Thyroid gland (tissue), 4 donors: ENCODE measurements around the gene CDC42SE2. TPM values are rescaled to one million over a fixed set of nuclear protein-coding genes. Genes with fewer than 3 reads are reported as not detected.
"Not testable (repeated sequence)": the region's sequence is repeated elsewhere in the genome, so short reads cannot be mapped to it uniquely, and the experiment has no call there.

Source experiments
- DNase-seq, 2 donors: peaks; one replicate each; pipeline ENCODE4 v3.0.0-alpha.2; 2019
- H3K27ac ChIP-seq, 3 donors: fragments of 200-600 bp; sonication (generic); 1 replicate in 2 of 3; 2 replicates in 1 of 3; pipeline ENCODE4 v1.5.1; 2016 to 2019; ENCODE audit warnings: mild to moderate bottlenecking in 1 of 3, moderate library complexity in 1 of 3
- H3K27me3 ChIP-seq: fragments of 200-600 bp; sonication (generic); one replicate; pipeline ENCODE4 v1.5.1; 2019
- H3K36me3 ChIP-seq, 2 donors: fragments of 200-600 bp; sonication (generic); one replicate each; pipeline ENCODE4 v1.5.1; 2016 to 2019
- H3K4me1 ChIP-seq, 2 donors: fragments of 200-600 bp; sonication (generic); one replicate each; pipeline ENCODE4 v1.5.1; 2017 to 2019
- H3K4me3 ChIP-seq, 3 donors: fragments of 200-600 bp; sonication (generic); replicated peaks in 1 of 3; 1 replicate in 2 of 3; 2 replicates in 1 of 3; pipeline ENCODE4 v1.5.1; 2016; ENCODE audit warnings: mild to moderate bottlenecking in 1 of 3
- H3K9me3 ChIP-seq: fragments of 200-600 bp; sonication (generic); one replicate; pipeline ENCODE4 v1.5.1; 2017
- POLR2A ChIP-seq, 2 donors: fragments of 450-650 bp; IDR thresholded peaks; one replicate each; pipeline ENCODE4 v1.6.1; 2017; ENCODE audit warnings: antibody characterized with exemption in 2 of 2, mild to moderate bottlenecking in 2 of 2, moderate library complexity in 1 of 2
- WGBS, 2 donors: methylation state at CpG; one replicate each; pipeline ENCODE4 v1.1.5; 2017; 5-methylcytosine and 5-hydroxymethylcytosine counted together
- intact Hi-C: fragments of 100-400 bp; cut with DNase I; formaldehyde crosslinking; loops from one replicate; pipeline ENCODE4 v1.15.1; 2023
- total RNA-seq, 4 donors: library from RNA; depleted of rRNA; stranded (reverse); fragments of >200 nt; gene quantifications; one replicate each; pipeline ENCODE4 v1.2.3, GENCODE V29; 2016
- TF ChIP-seq, protein P1 (sequence below), 6 experiments: fragments of 200-600 bp in 3 of 6; fragments of 450-650 bp in 3 of 6; sonication (generic) in 3 of 6; IDR thresholded peaks; one replicate each; pipeline ENCODE4 v1.5.1; 2016 to 2019; ENCODE audit warnings: antibody characterized with exemption in 6 of 6, mild to moderate bottlenecking in 2 of 6, inconsistent platforms in 1 of 6, moderate library complexity in 1 of 6

Gene CDC42SE2
- total RNA-seq, 4 donors from 2014 or later: 74.9 to 92.5 (median 83.8) TPM

DNA sequence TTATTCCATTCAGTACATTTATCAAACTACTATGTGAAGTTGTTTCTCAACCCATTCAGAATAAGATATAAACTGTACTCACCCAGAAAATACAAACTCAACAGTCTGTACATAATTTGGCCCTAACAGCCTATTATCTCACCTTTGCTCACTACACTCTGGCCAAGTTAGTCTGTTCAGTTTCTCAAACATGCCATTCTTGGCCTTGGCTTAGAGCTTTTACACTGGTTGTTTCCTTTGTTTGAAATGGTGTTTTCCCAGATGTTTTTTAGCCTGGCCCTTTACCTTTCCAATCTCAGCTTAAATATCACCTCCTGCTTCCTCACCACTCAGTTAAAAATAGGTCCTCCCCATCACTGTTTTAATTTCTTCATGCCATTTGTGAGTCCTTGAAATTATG, 13.6 kb downstream of the CDC42SE2 start:
- H3K4me3 ChIP-seq: no peak overlapping the region
- no peak overlapping the region for H3K27ac ChIP-seq
- H3K4me1 ChIP-seq: peaks cover 30 to 32% of the 10 kb centered on the region in 2 donors
- no peaks in the 10 kb centered on the region for H3K36me3 ChIP-seq
- no peak for DNase-seq
- H3K27me3 ChIP-seq: no peaks in the 10 kb centered on the region
- TF ChIP-seq, protein P1, sequence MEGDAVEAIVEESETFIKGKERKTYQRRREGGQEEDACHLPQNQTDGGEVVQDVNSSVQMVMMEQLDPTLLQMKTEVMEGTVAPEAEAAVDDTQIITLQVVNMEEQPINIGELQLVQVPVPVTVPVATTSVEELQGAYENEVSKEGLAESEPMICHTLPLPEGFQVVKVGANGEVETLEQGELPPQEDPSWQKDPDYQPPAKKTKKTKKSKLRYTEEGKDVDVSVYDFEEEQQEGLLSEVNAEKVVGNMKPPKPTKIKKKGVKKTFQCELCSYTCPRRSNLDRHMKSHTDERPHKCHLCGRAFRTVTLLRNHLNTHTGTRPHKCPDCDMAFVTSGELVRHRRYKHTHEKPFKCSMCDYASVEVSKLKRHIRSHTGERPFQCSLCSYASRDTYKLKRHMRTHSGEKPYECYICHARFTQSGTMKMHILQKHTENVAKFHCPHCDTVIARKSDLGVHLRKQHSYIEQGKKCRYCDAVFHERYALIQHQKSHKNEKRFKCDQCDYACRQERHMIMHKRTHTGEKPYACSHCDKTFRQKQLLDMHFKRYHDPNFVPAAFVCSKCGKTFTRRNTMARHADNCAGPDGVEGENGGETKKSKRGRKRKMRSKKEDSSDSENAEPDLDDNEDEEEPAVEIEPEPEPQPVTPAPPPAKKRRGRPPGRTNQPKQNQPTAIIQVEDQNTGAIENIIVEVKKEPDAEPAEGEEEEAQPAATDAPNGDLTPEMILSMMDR (IDR thresholded peaks at IDR 0.05): no peak
- no peak for TF ChIP-seq POLR2A (IDR thresholded peaks at IDR 0.05)
- no peaks in the 10 kb centered on the region for H3K9me3 ChIP-seq
- intact Hi-C loops: no loop called here

DNA sequence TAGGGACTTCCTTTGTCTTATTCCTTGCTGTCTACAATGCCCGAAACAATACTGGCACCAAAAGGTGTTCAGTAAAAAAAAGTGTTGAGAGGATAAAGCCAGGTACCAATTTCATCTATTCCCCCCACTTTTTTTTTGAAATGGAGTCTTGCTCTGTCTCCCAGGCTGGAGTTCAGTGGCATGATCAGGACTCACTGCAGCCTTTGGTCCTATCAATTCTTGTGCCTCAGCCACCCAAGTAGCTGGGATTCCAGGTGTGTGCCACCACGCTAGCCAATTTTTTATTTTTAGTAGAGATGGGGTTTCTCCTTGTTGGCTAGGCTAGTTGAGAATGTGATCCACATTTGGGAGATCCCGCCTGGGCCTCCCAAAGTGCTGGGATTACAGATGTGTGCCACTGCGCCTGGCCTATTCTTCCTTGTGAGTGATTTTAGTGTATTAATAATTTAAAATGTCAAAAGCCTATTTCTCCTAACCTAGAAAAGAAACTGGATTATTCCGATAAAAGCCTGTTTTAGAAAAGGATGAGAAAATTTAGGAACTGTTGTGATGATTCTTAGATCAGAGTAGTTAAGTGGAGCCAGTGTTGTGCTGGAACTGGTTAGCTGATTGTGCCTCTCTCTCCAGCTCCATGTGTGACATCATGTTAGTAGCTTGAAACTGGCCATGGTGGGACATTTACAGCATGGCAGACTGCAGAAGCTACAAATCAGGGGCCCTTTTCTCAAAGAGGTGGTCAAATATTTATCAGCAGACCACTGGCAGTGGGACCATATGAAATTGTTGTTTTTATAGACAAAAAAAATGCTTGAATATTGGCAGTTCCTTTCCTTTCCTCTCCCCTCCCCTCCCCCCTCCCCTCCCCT, 14.3 kb downstream of the CDC42SE2 start:
- intact Hi-C loops: no loop called here
- TF ChIP-seq, protein P1 (IDR thresholded peaks at IDR 0.05): no peak
- TF ChIP-seq POLR2A (IDR thresholded peaks at IDR 0.05): no peak
- Histone ChIP-seq H3K4me1 (peaks cover 34% of the 10 kb centered on the region in 2 donors), H3K36me3 (no peaks in the 10 kb centered on the region), H3K4me3 (no peak overlapping the region), H3K27me3 (no peaks in the 10 kb centered on the region), H3K9me3 (no peaks in the 10 kb centered on the region), H3K27ac (no peak overlapping the region)
- WGBS, 2 donors: 96 to 97% methylated on average over 5 of the region's 5 CpGs
- no peak for DNase-seq

DNA sequence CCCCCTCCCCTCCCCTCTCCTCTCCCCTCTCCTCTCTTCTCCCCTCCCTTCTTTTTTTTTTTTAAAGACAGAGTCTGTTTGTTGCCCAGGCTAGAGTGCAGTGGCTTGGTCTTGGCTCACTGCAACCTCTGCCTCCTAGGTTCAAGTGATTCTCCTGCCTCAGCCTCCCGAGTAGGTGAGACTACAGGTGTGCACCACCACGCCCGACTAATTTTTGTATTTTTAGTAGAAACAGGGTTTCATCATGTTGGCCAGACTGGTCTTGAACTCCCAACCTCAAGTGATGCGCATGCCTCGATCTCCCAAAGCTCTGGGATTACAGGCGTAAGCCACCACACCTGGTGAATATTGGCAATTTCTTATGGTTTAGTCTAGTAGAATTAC, 14.9 kb downstream of the CDC42SE2 start:
- Histone ChIP-seq H3K27ac (peak overlapping the region in 2 of 3 donors; percentile 70 to 71), H3K4me1 (peaks cover 34% of the 10 kb centered on the region in 2 donors)
- DNase-seq, H3K9me3 ChIP-seq, H3K36me3 ChIP-seq, H3K4me3 ChIP-seq, H3K27me3 ChIP-seq, intact Hi-C loops: not testable (repeated sequence)
- 79 to 84% methylated on average over 6 of the region's 6 CpGs for WGBS, 2 donors

DNA sequence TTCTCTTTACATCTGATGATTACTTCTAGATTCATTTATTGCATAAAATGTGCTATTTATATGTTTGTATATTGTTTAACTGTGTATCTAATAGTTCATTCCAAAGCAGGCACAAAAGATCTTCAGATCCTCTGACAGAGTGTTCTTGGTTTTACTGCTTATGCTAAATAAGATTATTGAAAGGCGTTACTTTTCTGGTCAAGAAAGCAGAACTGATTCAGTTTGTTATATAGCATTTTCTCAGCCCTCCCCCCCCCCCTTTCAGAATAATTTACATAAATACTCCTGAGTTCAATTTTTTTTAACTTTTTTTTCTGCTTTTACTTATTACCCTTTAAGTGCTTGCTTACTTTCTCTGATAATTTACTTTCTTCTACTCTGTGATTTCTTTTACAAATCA, 15.4 kb downstream of the CDC42SE2 start:
- TF ChIP-seq POLR2A (IDR thresholded peaks at IDR 0.05): no peak
- TF ChIP-seq, protein P1 (IDR thresholded peaks at IDR 0.05): no peak
- Histone ChIP-seq H3K36me3 (no peaks in the 10 kb centered on the region), H3K27ac (peak overlapping the region; percentile 65 to 71 (median 70)), H3K9me3 (no peaks in the 10 kb centered on the region), H3K27me3 (no peaks in the 10 kb centered on the region), H3K4me3 (no peak overlapping the region), H3K4me1 (peaks cover 34% of the 10 kb centered on the region in 2 donors)
- 89 to 93% methylated on average over 1 of the region's 1 CpG for WGBS, 2 donors
- DNase-seq: no peak
- intact Hi-C loops: no loop called here

DNA sequence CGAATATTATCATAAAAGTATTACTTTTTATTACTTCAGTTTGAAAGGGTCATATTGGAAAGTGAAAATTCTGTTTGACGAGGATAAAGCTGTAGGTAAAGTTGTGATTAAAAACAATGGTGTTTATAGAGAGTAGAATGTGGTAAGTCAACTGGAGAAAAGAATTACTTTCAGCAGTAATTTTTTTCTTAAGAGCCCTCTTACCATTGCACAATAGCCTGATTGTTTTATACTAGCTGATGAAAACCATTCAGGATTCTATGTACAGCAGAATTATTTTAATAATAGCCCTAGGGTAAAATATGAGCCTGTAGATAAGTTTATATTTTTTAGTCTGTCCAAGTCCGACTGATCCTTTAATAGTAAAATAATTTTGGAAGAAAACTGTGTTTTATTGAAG, 16.6 kb downstream of the CDC42SE2 start:
- Histone ChIP-seq H3K36me3 (no peaks in the 10 kb centered on the region), H3K9me3 (no peaks in the 10 kb centered on the region), H3K27ac (peak overlapping the region; percentile 65 to 79 (median 70)), H3K4me3 (no peak overlapping the region), H3K4me1 (peaks cover 34 to 35% of the 10 kb centered on the region in 2 donors), H3K27me3 (no peaks in the 10 kb centered on the region)
- intact Hi-C loops: loop anchor here (10.0 kb wide), 1 partner anchor 114 kb away; no protein-coding TSS in a partner anchor
- TF ChIP-seq, protein P1 (IDR thresholded peaks at IDR 0.05): no peak
- TF ChIP-seq POLR2A (IDR thresholded peaks at IDR 0.05): no peak
- DNase-seq: no peak
- 45 to 49% methylated on average over 3 of the region's 3 CpGs for WGBS, 2 donors
